Measurements from ENCODE around the gene TBC1D9. TPM values are rescaled to one million over a fixed set of nuclear protein-coding genes. Genes with fewer than 3 reads are reported as not detected.
A peak's percentile ranks its signal among the peaks of the same experiment; 100 is the strongest.
"Not testable (repeated sequence)": the region's sequence is repeated elsewhere in the genome, so short reads cannot be mapped to it uniquely, and the experiment has no call there.

Gene TBC1D9
- 10 to 100 TPM in 2 of 3 donors, 1 to 10 TPM in 1; 5.9 to 18.0 (median 15.3) TPM for polyA plus RNA-seq

- 0 to 1% (median 0%) methylated on average over 55 to 73 of the region's 73 CpGs for WGBS, 3 donors
- peak within 1 kb of the TSS; percentile 64 for H3K27ac ChIP-seq (ENCODE audit: low read depth, low read length)
These were observed at the start of gene TBC1D9 for GRCh38 chr4:140756319-140757231. Gene TBC1D9, minus strand, starts transcription at chr4:140756385. Its CDS starts 340 bp downstream, at chr4:140756045.

- H3K27ac ChIP-seq (ENCODE audit: low read depth, low read length) = no peak overlapping the region
These were observed 49.1 kb upstream of the TBC1D9 start for GRCh38 chr4:140805293-140805692.

GRCh38 chr4:140802591-140802990 lies 46.4 kb upstream of the TBC1D9 start:
- H3K27ac ChIP-seq (ENCODE audit: low read depth, low read length) = no peak overlapping the region
- 95 to 97% (median 96%) methylated on average over 5 of the region's 5 CpGs for WGBS, 3 donors

- WGBS, 3 donors = 47 to 88% (median 53%) methylated on average over 5 of the region's 5 CpGs
- H3K27ac ChIP-seq (ENCODE audit: low read depth, low read length) = no peak overlapping the region
These were observed 44.5 kb upstream of the TBC1D9 start for GRCh38 chr4:140800666-140801065.

- H3K27ac ChIP-seq (ENCODE audit: low read depth, low read length) = no peak overlapping the region
- 72 to 77% (median 76%) methylated on average over 5 of the region's 5 CpGs for WGBS, 3 donors
These were observed 43.6 kb upstream of the TBC1D9 start for GRCh38 chr4:140799686-140800225.

- WGBS, 3 donors = 69 to 72% (median 71%) methylated on average over 2 of the region's 2 CpGs
- no peak overlapping the region for H3K27ac ChIP-seq (ENCODE audit: low read depth, low read length)
These were observed 37.1 kb upstream of the TBC1D9 start for GRCh38 chr4:140793291-140793690.

GRCh38 chr4:140790765-140791164 lies 34.6 kb upstream of the TBC1D9 start:
- 69 to 90% (median 78%) methylated on average over 3 of the region's 3 CpGs for WGBS, 3 donors
- H3K27ac ChIP-seq (ENCODE audit: low read depth, low read length) = no peak overlapping the region

- no peak overlapping the region for H3K27ac ChIP-seq (ENCODE audit: low read depth, low read length)
- WGBS, 3 donors = 58 to 73% (median 67%) methylated on average over 4 of the region's 4 CpGs
These were observed 34.0 kb upstream of the TBC1D9 start for GRCh38 chr4:140790171-140790570.

- WGBS, 3 donors = 55 to 80% (median 58%) methylated on average over 5 of the region's 5 CpGs
- no peak overlapping the region for H3K27ac ChIP-seq (ENCODE audit: low read depth, low read length)
These were observed 33.6 kb upstream of the TBC1D9 start for GRCh38 chr4:140789759-140790158.

- H3K27ac ChIP-seq (ENCODE audit: low read depth, low read length) = not testable (repeated sequence)
These were observed 26.6 kb upstream of the TBC1D9 start for GRCh38 chr4:140782787-140783186.

GRCh38 chr4:140781596-140781995 lies 25.4 kb upstream of the TBC1D9 start:
- 52 to 67% (median 63%) methylated on average over 3 of the region's 3 CpGs for WGBS, 3 donors
- H3K27ac ChIP-seq (ENCODE audit: low read depth, low read length) = no peak overlapping the region

GRCh38 chr4:140777894-140778293 lies 21.7 kb upstream of the TBC1D9 start:
- WGBS, 3 donors = 62 to 76% (median 68%) methylated on average over 2 of the region's 2 CpGs
- H3K27ac ChIP-seq (ENCODE audit: low read depth, low read length) = no peak overlapping the region

- WGBS, 3 donors = 45 to 80% (median 60%) methylated on average over 1 of the region's 1 CpG
- H3K27ac ChIP-seq (ENCODE audit: low read depth, low read length) = no peak overlapping the region
These were observed 21.2 kb upstream of the TBC1D9 start for GRCh38 chr4:140777386-140777785.

GRCh38 chr4:140776556-140776955 lies 20.4 kb upstream of the TBC1D9 start:
- no peak overlapping the region for H3K27ac ChIP-seq (ENCODE audit: low read depth, low read length)
- WGBS, 3 donors = 46 to 85% (median 83%) methylated on average over 2 of the region's 2 CpGs

- no peak overlapping the region for H3K27ac ChIP-seq (ENCODE audit: low read depth, low read length)
These were observed 18.8 kb upstream of the TBC1D9 start for GRCh38 chr4:140774956-140775355.

GRCh38 chr4:140774510-140774909 lies 18.3 kb upstream of the TBC1D9 start:
- 91 to 94% (median 93%) methylated on average over 6 of the region's 6 CpGs for WGBS, 3 donors
- H3K27ac ChIP-seq (ENCODE audit: low read depth, low read length) = no peak overlapping the region

GRCh38 chr4:140769209-140769608 lies 13.0 kb upstream of the TBC1D9 start:
- no peak overlapping the region for H3K27ac ChIP-seq (ENCODE audit: low read depth, low read length)
- WGBS, 3 donors = 78 to 85% (median 80%) methylated on average over 3 of the region's 3 CpGs

GRCh38 chr4:140764785-140765392 lies 8.7 kb upstream of the TBC1D9 start:
- H3K27ac ChIP-seq (ENCODE audit: low read depth, low read length) = no peak overlapping the region
- WGBS, 3 donors = 38 to 80% (median 80%) methylated on average over 7 of the region's 7 CpGs

- 72 to 90% (median 84%) methylated on average over 3 of the region's 3 CpGs for WGBS, 3 donors
- H3K27ac ChIP-seq (ENCODE audit: low read depth, low read length) = no peak overlapping the region
These were observed 6.0 kb upstream of the TBC1D9 start for GRCh38 chr4:140762202-140762601.

GRCh38 chr4:140757232-140757630 lies 1.0 kb upstream of the TBC1D9 start:
- WGBS, 3 donors = 10 to 19% (median 11%) methylated on average over 3 of the region's 3 CpGs
- H3K27ac ChIP-seq (ENCODE audit: low read depth, low read length) = no peak overlapping the region
